K562 (cell line): ENCODE measurements around the gene ATP6V1G2. TPM values are rescaled to one million over a fixed set of nuclear protein-coding genes. Genes with fewer than 3 reads are reported as not detected.

ENCODE experiments used
- BCLAF1 ChIP-seq, 2 experiments: fragments of 450-650 bp in 1 of 2; IDR thresholded peaks; 2 replicates each; pipeline ENCODE4 v1.6.1; 2011 to 2017; ENCODE audit warnings: low read depth in 2 of 2, antibody characterized with exemption in 1 of 2, borderline replicate concordance in 1 of 2, low read length in 1 of 2, mild to moderate bottlenecking in 1 of 2, mixed read lengths in 1 of 2; ENCODE audit not compliant: control insufficient read depth in 1 of 2
- E2F8 ChIP-seq: fragments of 450-650 bp; IDR thresholded peaks from 2 replicates; pipeline ENCODE4 v1.7.1; 2018; ENCODE audit warnings: mild to moderate bottlenecking, low read depth; ENCODE audit not compliant: partially characterized antibody
- HDAC1 ChIP-seq, 2 experiments: fragments of 450-650 bp; IDR thresholded peaks; 2 replicates each; pipeline ENCODE4 v1.6.1; 2016 to 2017; ENCODE audit warnings: inconsistent platforms in 1 of 2, mild to moderate bottlenecking in 1 of 2, moderate library complexity in 1 of 2
- HNRNPL ChIP-seq: fragments of 200-400 bp; formaldehyde crosslinking; IDR thresholded peaks from 2 replicates; pipeline ENCODE4 v1.6.1; 2017; ENCODE audit warnings: low read depth, mild to moderate bottlenecking, low read length
- MYBL2 ChIP-seq, 2 experiments: fragments of 450-650 bp in 1 of 2; sonication (generic) in 1 of 2; formaldehyde crosslinking in 1 of 2; IDR thresholded peaks; 2 replicates each; pipeline versions ENCODE4 v1.6.1 to v1.8.1; 2017 to 2022; ENCODE audit warnings: borderline replicate concordance in 1 of 2, inconsistent platforms in 1 of 2, low read depth in 1 of 2, mild to moderate bottlenecking in 1 of 2, missing genetic modification reagents in 1 of 2, moderate library complexity in 1 of 2
- PHB ChIP-seq: fragments of 250-450 bp; sonication (Bioruptor Pico); IDR thresholded peaks from 2 replicates; pipeline ENCODE4 v1.5.0; 2021
- RERE ChIP-seq: sonication (generic); formaldehyde crosslinking; IDR thresholded peaks from 2 replicates; pipeline ENCODE4 v1.8.0; 2023; ENCODE audit warnings: missing genetic modification reagents, mild to moderate bottlenecking, borderline replicate concordance
- TAF1 ChIP-seq: IDR thresholded peaks from 2 replicates; pipeline ENCODE4 v1.6.1; 2011; ENCODE audit warnings: mild to moderate bottlenecking, low read length, moderate library complexity; ENCODE audit not compliant: insufficient read depth, control insufficient read depth, severe bottlenecking; ENCODE audit errors: extremely low read depth
- ZFP30 ChIP-seq: fragments of 250-450 bp; sonication (Bioruptor Pico); IDR thresholded peaks from 2 replicates; pipeline ENCODE4 v1.8.0; 2022; ENCODE audit warnings: moderate library complexity, mild to moderate bottlenecking, inconsistent platforms, borderline replicate concordance
- ZNF324 ChIP-seq: fragments of 250-450 bp; sonication (Bioruptor Pico); IDR thresholded peaks from 2 replicates; pipeline ENCODE4 v1.4.0; 2020; ENCODE audit warnings: mild to moderate bottlenecking
- ZNF41 ChIP-seq: fragments of 250-450 bp; sonication (Bioruptor Pico); conservative IDR thresholded peaks from 2 replicates; pipeline ENCODE4 v1.4.0; 2020; ENCODE audit warnings: mild to moderate bottlenecking
- ZNF583 ChIP-seq: fragments of 250-450 bp; sonication (Bioruptor Pico); IDR thresholded peaks from 2 replicates; pipeline ENCODE4 v1.4.0; 2020
- ZNF778 ChIP-seq: fragments of 450-650 bp; formaldehyde crosslinking; IDR thresholded peaks from 2 replicates; pipeline ENCODE4 v1.4.0; 2020; ENCODE audit warnings: mild to moderate bottlenecking, moderate library complexity
- polyA plus RNA-seq, 8 experiments: library from polyadenylated mRNA; depleted of rRNA in 4 of 8; stranded (reverse) in 5 of 8; unstranded in 3 of 8; fragments of >200 nt; fragmentation: Nextera tagmentation in 2 of 8; fragmentation: Illumina TruSeq in 1 of 8; extraction: Ambion mirVana in 2 of 8; extraction: Trizol in 1 of 8; gene quantifications; 2 replicates each; pipeline versions ENCODE4 v1.2.1 to v1.2.3, GENCODE V29; 2011 to 2014; ENCODE audit warnings: inconsistent platforms in 1 of 8, missing spikeins in 1 of 8
- total RNA-seq, 7 experiments: library from RNA; depleted of rRNA in 6 of 7; stranded (reverse); fragments of >200 nt in 6 of 7; fragmentation: Illumina TruSeq in 2 of 7; extraction: Trizol in 2 of 7; gene quantifications; 2 replicates each; pipeline versions ENCODE4 v1.2.1 to v1.2.3, GENCODE V29; 2011 to 2021; ENCODE audit warnings: low replicate concordance in 1 of 7

The ATP6V1G2 gene
- total and polyA plus RNA-seq, 9 of the 15 experiments (the other 6 are each of a cell fraction or from before 2014, with no cell fraction given): 0.14 to 1.5 (median 0.33) TPM

GRCh38 chr6:31541658-31542521, 4.5 kb downstream of the ATP6V1G2 start, which contains the start of gene DDX39B (continued):
- TF ChIP-seq BCLAF1 (IDR thresholded peaks at IDR 0.05; ENCODE audit: borderline replicate concordance in 1 of 2, control insufficient read depth in 1 of 2, low read depth in 2 of 2, low read length in 1 of 2): no peak
- 0 out of 2 replicates have a peak, but pooled peaks have one; percentile 66 for TF ChIP-seq PHB (CRISPR knock-in tag)
- TF ChIP-seq ZNF778 (CRISPR knock-in tag): no peak
- peak; percentile 93 for TF ChIP-seq E2F8
- peak; percentile 88; the same call in 1 of the 2 replicates for TF ChIP-seq RERE (CRISPR knock-in tag)
- peak in 1 of 2 experiments; percentile 90; a peak in 2 of 4 replicates for TF ChIP-seq HDAC1 (IDR thresholded peaks at IDR 0.05)
- peak; percentile 86 for TF ChIP-seq ZNF583
- no peak for TF ChIP-seq ZNF324 (CRISPR knock-in tag)
- TF ChIP-seq MYBL2 (IDR thresholded peaks at IDR 0.05; ENCODE audit: low read depth): peak; percentile 54
- no peak for TF ChIP-seq MYBL2 (CRISPR knock-in tag; IDR thresholded peaks at IDR 0.05; ENCODE audit: borderline replicate concordance)
- 0 out of 2 replicates have a peak, but pooled peaks have one; percentile 54 for TF ChIP-seq ZFP30 (CRISPR knock-in tag)
- TF ChIP-seq ZNF41 (CRISPR knock-in tag): peak; percentile 61; the same call in 1 of the 2 replicates
- no peak for TF ChIP-seq HNRNPL
- TF ChIP-seq TAF1: peak; percentile 99
